Neural cell (in vitro differentiated cells): ENCODE data around the gene CFAP299. TPM values are rescaled to one million over a fixed set of nuclear protein-coding genes. Genes with fewer than 3 reads are reported as not detected.
"Not testable (repeated sequence)": the region's sequence is repeated elsewhere in the genome, so short reads cannot be mapped to it uniquely, and the experiment has no call there.

Source experiments
- H2AFZ ChIP-seq: fragments of 200-600, 300-800 bp; sonication (generic), shearing (Covaris generic); 2 replicates; pipeline ENCODE4 v1.6.0; 2014; ENCODE audit warnings: low read depth, mild to moderate bottlenecking, antibody characterized with exemption, low read length, moderate library complexity
- H3F3A ChIP-seq: fragments of 200-600 bp; shearing (Covaris generic); 2 replicates; pipeline ENCODE4 v1.6.1; 2016; ENCODE audit warnings: mild to moderate bottlenecking, moderate library complexity, mixed read lengths, antibody characterized with exemption, low read length; ENCODE audit not compliant: insufficient read depth, poor library complexity, severe bottlenecking
- H3K27ac ChIP-seq: fragments of 200-600, 300-800 bp; sonication (generic), shearing (Covaris generic); 2 replicates; pipeline ENCODE4 v1.5.1; 2014; ENCODE audit warnings: mild to moderate bottlenecking, low read length, moderate library complexity
- H3K27me3 ChIP-seq: fragments of 300-800, 200-600 bp; sonication (generic), shearing (Covaris generic); 2 replicates; pipeline ENCODE4 v1.6.0; 2014; ENCODE audit warnings: mild to moderate bottlenecking, low read depth, low read length, moderate library complexity; ENCODE audit not compliant: insufficient read depth
- H3K36me3 ChIP-seq: fragments of 300-800, 200-600 bp; sonication (generic), shearing (Covaris generic); 2 replicates; pipeline ENCODE4 v1.5.1; 2014; ENCODE audit warnings: mild to moderate bottlenecking, antibody characterized with exemption, low read length, moderate library complexity; ENCODE audit not compliant: insufficient read depth
- H3K4me2 ChIP-seq: fragments of 300-800, 200-600 bp; sonication (generic), shearing (Covaris generic); 2 replicates; pipeline ENCODE4 v1.6.0; 2014; ENCODE audit warnings: mild to moderate bottlenecking, low read length
- H3K4me3 ChIP-seq: fragments of 300-800, 200-600 bp; sonication (generic), shearing (Covaris generic); 2 replicates; pipeline ENCODE4 v1.5.1; 2014; ENCODE audit warnings: mild to moderate bottlenecking, low read length, moderate library complexity
- H3K79me2 ChIP-seq: fragments of 200-600 bp; shearing (Covaris generic); replicated peaks from 2 replicates; pipeline ENCODE4 v1.6.0; 2014; ENCODE audit warnings: mild to moderate bottlenecking, low read length, moderate library complexity; ENCODE audit not compliant: insufficient read depth
- H3K9ac ChIP-seq: fragments of 300-800, 200-600 bp; sonication (generic), shearing (Covaris generic); 2 replicates; pipeline ENCODE4 v1.6.1; 2016; ENCODE audit warnings: mild to moderate bottlenecking, low read length, mixed read lengths
- H3K9me2 ChIP-seq: fragments of 200-600 bp; shearing (Covaris generic); 2 replicates; pipeline ENCODE4 v1.6.1; 2016; ENCODE audit warnings: mild to moderate bottlenecking, low read length, mixed read lengths; ENCODE audit not compliant: insufficient read depth
- H3K9me3 ChIP-seq: fragments of 200-600, 300-800 bp; sonication (generic), shearing (Covaris generic); 2 replicates; pipeline ENCODE4 v1.6.1; 2016; ENCODE audit warnings: mild to moderate bottlenecking, mixed run types, low read length, moderate library complexity, mixed read lengths
- H4K20me1 ChIP-seq: fragments of 200-600 bp; shearing (Covaris generic); 2 replicates; pipeline ENCODE4 v1.6.1; 2016; ENCODE audit warnings: mild to moderate bottlenecking, mixed run types; ENCODE audit not compliant: insufficient read depth
- CTCF ChIP-seq: fragments of 450-650 bp; IDR thresholded peaks from 2 replicates; pipeline ENCODE4 v1.5.1; 2014; ENCODE audit warnings: antibody characterized with exemption, mild to moderate bottlenecking, moderate library complexity; ENCODE audit not compliant: poor library complexity, severe bottlenecking
- EP300 ChIP-seq: fragments of 450-650 bp; conservative IDR thresholded peaks from 2 replicates; pipeline ENCODE4 v1.6.1; 2014; ENCODE audit warnings: antibody characterized with exemption, mild to moderate bottlenecking, moderate library complexity; ENCODE audit not compliant: poor library complexity, severe bottlenecking
- EZH2 ChIP-seq: fragments of 200-600, 300-800 bp; shearing (Covaris generic), sonication (generic); IDR thresholded peaks from 2 replicates; pipeline ENCODE4 v1.6.1; 2014; ENCODE audit warnings: antibody characterized with exemption, low read length, borderline replicate concordance, mild to moderate bottlenecking; ENCODE audit not compliant: insufficient read depth, poor library complexity, severe bottlenecking
- MXI1 ChIP-seq: fragments of 450-650 bp; conservative IDR thresholded peaks from 2 replicates; pipeline ENCODE4 v1.6.1; 2014; ENCODE audit warnings: antibody characterized with exemption, mild to moderate bottlenecking; ENCODE audit not compliant: poor library complexity, severe bottlenecking
- POLR2AphosphoS5 ChIP-seq: IDR thresholded peaks from 2 replicates; pipeline ENCODE4 v1.6.1; 2012
- RAD21 ChIP-seq: fragments of 450-650 bp; conservative IDR thresholded peaks from 2 replicates; pipeline ENCODE4 v1.6.1; 2014; ENCODE audit warnings: antibody characterized with exemption, mild to moderate bottlenecking, moderate library complexity
- SMC3 ChIP-seq: fragments of 450-650 bp; conservative IDR thresholded peaks from 2 replicates; pipeline ENCODE4 v1.6.1; 2014; ENCODE audit warnings: antibody characterized with exemption, mild to moderate bottlenecking, moderate library complexity; ENCODE audit not compliant: poor library complexity
- TAF1 ChIP-seq: IDR thresholded peaks from 2 replicates; pipeline ENCODE4 v1.6.1; 2012; ENCODE audit warnings: low read depth
- polyA plus RNA-seq: library from polyadenylated mRNA; depleted of rRNA; stranded (reverse); fragments of >200 nt; gene quantifications from 2 replicates; pipeline ENCODE4 v1.2.3, GENCODE V29; 2014
- TF ChIP-seq, protein P1 (sequence below): IDR thresholded peaks from 2 replicates; pipeline ENCODE4 v1.6.1; 2012; ENCODE audit warnings: borderline replicate concordance

The CFAP299 gene
- polyA plus RNA-seq, 1 donor from 2014 or later = not detected

DNA sequence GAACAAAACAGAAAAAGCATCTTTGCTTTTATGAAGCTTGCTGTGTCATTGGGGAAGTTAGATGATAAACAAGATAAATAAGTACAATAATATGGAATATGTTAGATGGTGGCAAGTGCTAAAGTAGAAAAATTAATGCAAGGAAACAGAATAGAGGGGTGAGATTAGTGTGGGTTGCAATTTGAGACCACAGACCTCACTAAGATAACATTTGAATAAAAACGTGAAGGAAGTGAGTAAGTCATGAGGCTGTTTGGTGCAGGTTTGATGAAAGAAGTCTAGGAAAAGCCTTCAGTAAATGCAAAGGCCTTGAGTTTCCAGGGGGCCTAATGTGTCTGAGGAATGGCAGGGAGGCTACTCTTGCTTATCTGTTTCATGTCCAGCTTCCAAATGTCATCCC, 102.5 kb downstream of the CFAP299 start:
- Histone ChIP-seq H4K20me1 (no peaks in the 10 kb centered on the region), H3K9me2 (no peaks in the 10 kb centered on the region), H3K4me2 (no peak overlapping the region), H3F3A (no peaks in the 10 kb centered on the region), H3K36me3 (no peaks in the 10 kb centered on the region), H3K79me2 (no peaks in the 10 kb centered on the region), H3K27ac (no peak overlapping the region), H3K9ac (no peak overlapping the region), H2AFZ (no peak overlapping the region), H3K4me3 (no peak overlapping the region), H3K27me3 (no peaks in the 10 kb centered on the region), H3K9me3 (no peaks in the 10 kb centered on the region)
- TF ChIP-seq SMC3 (no peak), CTCF (no peak)

DNA sequence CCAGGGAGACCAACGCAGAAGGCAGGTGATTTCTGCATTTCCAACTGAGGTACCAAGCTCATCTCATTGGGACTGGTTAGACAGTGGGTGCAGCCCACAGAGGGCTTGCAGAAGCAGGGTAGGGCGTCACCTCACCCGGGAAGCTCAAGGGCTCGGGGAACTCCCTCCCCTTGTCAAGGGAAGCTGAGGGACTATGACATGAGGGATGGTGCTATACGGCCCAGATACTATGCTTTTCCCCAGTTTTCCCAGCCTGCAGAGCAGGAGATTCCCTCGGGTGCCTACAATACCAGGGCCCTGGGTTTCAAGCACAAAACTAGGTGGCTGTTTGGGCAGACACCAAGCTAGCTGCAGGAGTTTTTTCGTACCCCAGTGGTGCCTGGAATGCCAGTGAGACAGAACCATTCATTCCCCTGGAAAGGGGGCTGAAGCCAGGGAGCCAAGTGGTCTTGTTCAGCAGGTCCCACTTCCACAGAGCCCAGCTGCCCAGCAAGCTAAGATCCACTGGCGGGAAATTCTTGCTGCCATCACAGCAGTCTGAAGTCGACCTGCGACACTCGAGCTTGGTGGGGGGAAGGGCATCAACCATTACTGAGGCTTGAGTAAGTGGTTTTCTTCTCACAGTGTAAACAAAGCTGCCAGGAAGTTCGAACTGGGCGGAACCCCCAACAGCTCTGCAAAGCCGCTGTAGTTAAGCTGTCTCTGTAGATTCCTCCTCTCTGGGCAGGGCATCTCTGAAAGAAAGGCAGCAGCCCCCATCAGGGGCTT, 103.9 kb downstream of the CFAP299 start:
- not testable (repeated sequence) for H3K4me3 ChIP-seq, H3K79me2 ChIP-seq, H3K36me3 ChIP-seq, H3K9me2 ChIP-seq, H3K27me3 ChIP-seq, H3K4me2 ChIP-seq, H3K27ac ChIP-seq, H3F3A ChIP-seq, H2AFZ ChIP-seq, H3K9me3 ChIP-seq, H3K9ac ChIP-seq, H4K20me1 ChIP-seq

GRCh38 chr4:80446248-80446647, 110.7 kb downstream of the CFAP299 start:
- Histone ChIP-seq H3K36me3 (no peaks in the 10 kb centered on the region), H4K20me1 (no peaks in the 10 kb centered on the region), H2AFZ (no peak overlapping the region), H3K79me2 (no peaks in the 10 kb centered on the region), H3K4me3 (no peak overlapping the region), H3K9me2 (no peaks in the 10 kb centered on the region), H3K27ac (no peak overlapping the region), H3F3A (no peaks in the 10 kb centered on the region), H3K4me2 (no peak overlapping the region), H3K9me3 (no peaks in the 10 kb centered on the region), H3K27me3 (no peaks in the 10 kb centered on the region), H3K9ac (no peak overlapping the region)
- TF ChIP-seq RAD21 (no peak), TAF1 (no peak), POLR2AphosphoS5 (peak; percentile 35), EP300 (peak; percentile 66)

DNA sequence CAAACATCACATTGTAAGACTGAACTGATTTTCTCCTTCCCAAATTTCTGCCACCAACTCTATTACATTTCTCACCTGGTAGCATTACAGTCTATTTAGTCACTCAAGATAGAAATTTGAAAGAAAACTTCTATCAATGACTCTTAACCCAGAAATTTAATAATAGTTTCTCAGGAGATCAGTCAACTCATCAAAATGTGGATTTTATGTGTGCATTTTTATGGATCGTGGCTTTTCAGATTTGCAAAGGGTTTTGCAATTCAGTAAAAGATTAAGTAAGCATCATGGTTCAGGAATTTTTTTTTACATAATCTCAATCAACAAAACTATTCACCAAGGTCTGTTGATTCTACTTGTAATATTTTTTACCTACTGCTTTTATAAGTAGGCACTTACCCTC, 111.1 kb downstream of the CFAP299 start:
- Histone ChIP-seq H3K4me2 (no peak overlapping the region), H3K4me3 (no peak overlapping the region), H3K27me3 (no peaks in the 10 kb centered on the region), H3K27ac (no peak overlapping the region), H3F3A (no peaks in the 10 kb centered on the region), H4K20me1 (no peaks in the 10 kb centered on the region), H3K9me3 (no peaks in the 10 kb centered on the region), H3K36me3 (no peaks in the 10 kb centered on the region), H3K9ac (no peak overlapping the region), H3K79me2 (no peaks in the 10 kb centered on the region), H3K9me2 (no peaks in the 10 kb centered on the region), H2AFZ (no peak overlapping the region)
- no peak for TF ChIP-seq SMC3
- no peak for TF ChIP-seq POLR2AphosphoS5
- TF ChIP-seq, protein P1, sequence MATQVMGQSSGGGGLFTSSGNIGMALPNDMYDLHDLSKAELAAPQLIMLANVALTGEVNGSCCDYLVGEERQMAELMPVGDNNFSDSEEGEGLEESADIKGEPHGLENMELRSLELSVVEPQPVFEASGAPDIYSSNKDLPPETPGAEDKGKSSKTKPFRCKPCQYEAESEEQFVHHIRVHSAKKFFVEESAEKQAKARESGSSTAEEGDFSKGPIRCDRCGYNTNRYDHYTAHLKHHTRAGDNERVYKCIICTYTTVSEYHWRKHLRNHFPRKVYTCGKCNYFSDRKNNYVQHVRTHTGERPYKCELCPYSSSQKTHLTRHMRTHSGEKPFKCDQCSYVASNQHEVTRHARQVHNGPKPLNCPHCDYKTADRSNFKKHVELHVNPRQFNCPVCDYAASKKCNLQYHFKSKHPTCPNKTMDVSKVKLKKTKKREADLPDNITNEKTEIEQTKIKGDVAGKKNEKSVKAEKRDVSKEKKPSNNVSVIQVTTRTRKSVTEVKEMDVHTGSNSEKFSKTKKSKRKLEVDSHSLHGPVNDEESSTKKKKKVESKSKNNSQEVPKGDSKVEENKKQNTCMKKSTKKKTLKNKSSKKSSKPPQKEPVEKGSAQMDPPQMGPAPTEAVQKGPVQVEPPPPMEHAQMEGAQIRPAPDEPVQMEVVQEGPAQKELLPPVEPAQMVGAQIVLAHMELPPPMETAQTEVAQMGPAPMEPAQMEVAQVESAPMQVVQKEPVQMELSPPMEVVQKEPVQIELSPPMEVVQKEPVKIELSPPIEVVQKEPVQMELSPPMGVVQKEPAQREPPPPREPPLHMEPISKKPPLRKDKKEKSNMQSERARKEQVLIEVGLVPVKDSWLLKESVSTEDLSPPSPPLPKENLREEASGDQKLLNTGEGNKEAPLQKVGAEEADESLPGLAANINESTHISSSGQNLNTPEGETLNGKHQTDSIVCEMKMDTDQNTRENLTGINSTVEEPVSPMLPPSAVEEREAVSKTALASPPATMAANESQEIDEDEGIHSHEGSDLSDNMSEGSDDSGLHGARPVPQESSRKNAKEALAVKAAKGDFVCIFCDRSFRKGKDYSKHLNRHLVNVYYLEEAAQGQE = no peak
- TF ChIP-seq EP300 = no peak
- no peak for TF ChIP-seq MXI1
- no peak for TF ChIP-seq EZH2
- no peak for TF ChIP-seq TAF1
- no peak for TF ChIP-seq RAD21
- no peak for TF ChIP-seq CTCF
